HEK293 (cell line): ENCODE measurements around the gene DCC.

Experiments
- CTCF ChIA-PET: fragments of 350-600 bp; formaldehyde crosslinking; extraction: SDS; loops from one replicate; lab custom pipeline; 2021; ENCODE audit warnings: antibody characterized with exemption; lab: Yijun Ruan, JAX
- POLR2A ChIA-PET: fragments of 300-600 bp; formaldehyde crosslinking; extraction: SDS; loops from one replicate; lab custom pipeline; 2020; ENCODE audit warnings: antibody characterized with exemption, inconsistent platforms; lab: Yijun Ruan, JAX
- H3K27ac ChIP-seq: fragments of 200-500 bp; sonication (Bioruptor generic); 2 replicates; pipeline ENCODE4 v1.5.1; 2014; ENCODE audit warnings: low read depth, low read length, control low read depth, inconsistent platforms; ENCODE audit errors: extremely low read depth
- H3K36me3 ChIP-seq, 2 experiments: fragments of 200-500 bp in 1 of 2; sonication (Bioruptor generic) in 1 of 2; 1 replicate in 1 of 2; 2 replicates in 1 of 2; pipeline ENCODE4 v1.5.1; 2014 to 2017; ENCODE audit warnings: inconsistent platforms in 2 of 2, low read length in 2 of 2; ENCODE audit not compliant: control insufficient read depth in 2 of 2, insufficient read depth in 1 of 2
- H3K4me1 ChIP-seq: fragments of 200-500 bp; sonication (Bioruptor generic); 2 replicates; pipeline ENCODE4 v1.5.1; 2014; ENCODE audit warnings: mild to moderate bottlenecking, low read length, inconsistent platforms; ENCODE audit not compliant: control insufficient read depth, insufficient read depth
- H3K4me3 ChIP-seq: 2 replicates; pipeline ENCODE4 v1.5.1; 2011; ENCODE audit warnings: low read depth, mild to moderate bottlenecking, control low read depth, low read length, moderate library complexity
- H3K9me3 ChIP-seq: fragments of 200-500 bp; sonication (Bioruptor generic); 2 replicates; pipeline ENCODE4 v1.5.1; 2014; ENCODE audit warnings: low read depth, low read length, inconsistent platforms; ENCODE audit not compliant: control insufficient read depth, insufficient read depth
- ATF2 ChIP-seq: fragments of 450-650 bp; formaldehyde crosslinking; IDR thresholded peaks from 2 replicates; pipeline ENCODE4 v1.5.1; 2016; ENCODE audit warnings: missing biosample characterization, missing genetic modification characterization, low read depth
- BCL11A ChIP-seq: fragments of 450-650 bp; formaldehyde crosslinking; IDR thresholded peaks from 2 replicates; pipeline ENCODE4 v1.5.1; 2016; ENCODE audit warnings: low read depth, missing biosample characterization, missing genetic modification characterization
- GLI4 ChIP-seq: fragments of 450-650 bp; formaldehyde crosslinking; IDR thresholded peaks from 2 replicates; pipeline ENCODE4 v1.5.1; 2016; ENCODE audit warnings: missing biosample characterization, missing genetic modification characterization
- PRDM6 ChIP-seq: fragments of 450-650 bp; formaldehyde crosslinking; IDR thresholded peaks from 2 replicates; pipeline ENCODE4 v1.5.1; 2017; ENCODE audit warnings: missing biosample characterization, missing genetic modification characterization
- ZNF175 ChIP-seq: fragments of 450-650 bp; formaldehyde crosslinking; IDR thresholded peaks from 2 replicates; pipeline ENCODE4 v1.5.1; 2016; ENCODE audit warnings: missing biosample characterization, missing genetic modification characterization
- ZNF24 ChIP-seq: fragments of 450-650 bp; formaldehyde crosslinking; IDR thresholded peaks from 2 replicates; pipeline ENCODE4 v1.5.1; 2016; ENCODE audit warnings: missing biosample characterization, missing genetic modification characterization
- ZNF292 ChIP-seq: fragments of 450-650 bp; formaldehyde crosslinking; IDR thresholded peaks from 2 replicates; pipeline ENCODE4 v1.5.1; 2016; ENCODE audit warnings: low read depth, missing biosample characterization, missing genetic modification characterization, borderline replicate concordance
- ZNF302 ChIP-seq: fragments of 450-650 bp; formaldehyde crosslinking; IDR thresholded peaks from 2 replicates; pipeline ENCODE4 v1.5.1; 2016; ENCODE audit warnings: missing biosample characterization, missing genetic modification characterization, low read depth
- ZNF366 ChIP-seq: fragments of 450-650 bp; formaldehyde crosslinking; conservative IDR thresholded peaks from 2 replicates; pipeline ENCODE4 v1.5.1; 2016; ENCODE audit warnings: missing biosample characterization, missing genetic modification characterization
- ZNF394 ChIP-seq: fragments of 450-650 bp; formaldehyde crosslinking; IDR thresholded peaks from 2 replicates; pipeline ENCODE4 v1.5.1; 2016; ENCODE audit warnings: missing biosample characterization, missing genetic modification characterization, mild to moderate bottlenecking, moderate library complexity, borderline replicate concordance
- ZNF398 ChIP-seq: fragments of 450-650 bp; formaldehyde crosslinking; IDR thresholded peaks from 2 replicates; pipeline ENCODE4 v1.5.1; 2017; ENCODE audit warnings: missing biosample characterization, missing genetic modification characterization
- ZNF426 ChIP-seq: fragments of 450-650 bp; formaldehyde crosslinking; IDR thresholded peaks from 2 replicates; pipeline ENCODE4 v1.5.1; 2017; ENCODE audit warnings: missing biosample characterization, missing genetic modification characterization, mild to moderate bottlenecking, inconsistent platforms, moderate library complexity
- ZNF488 ChIP-seq: fragments of 450-650 bp; formaldehyde crosslinking; IDR thresholded peaks from 2 replicates; pipeline ENCODE4 v1.5.1; 2016; ENCODE audit warnings: missing biosample characterization, missing genetic modification characterization
- ZNF510 ChIP-seq: fragments of 450-650 bp; formaldehyde crosslinking; IDR thresholded peaks from 2 replicates; pipeline ENCODE4 v1.5.1; 2018; ENCODE audit warnings: mild to moderate bottlenecking, missing genetic modification characterization, missing biosample characterization; ENCODE audit not compliant: insufficient replicate concordance
- ZNF514 ChIP-seq: fragments of 450-650 bp; formaldehyde crosslinking; IDR thresholded peaks from 2 replicates; pipeline ENCODE4 v1.5.1; 2016; ENCODE audit warnings: missing biosample characterization, missing genetic modification characterization
- ZNF529 ChIP-seq: fragments of 450-650 bp; formaldehyde crosslinking; IDR thresholded peaks from 2 replicates; pipeline ENCODE4 v1.5.1; 2017; ENCODE audit warnings: missing genetic modification characterization, missing biosample characterization; ENCODE audit not compliant: insufficient replicate concordance
- ZNF548 ChIP-seq: fragments of 450-650 bp; formaldehyde crosslinking; IDR thresholded peaks from 2 replicates; pipeline ENCODE4 v1.5.1; 2016; ENCODE audit warnings: missing biosample characterization, missing genetic modification characterization
- ZNF610 ChIP-seq: fragments of 450-650 bp; formaldehyde crosslinking; IDR thresholded peaks from 2 replicates; pipeline ENCODE4 v1.5.1; 2016; ENCODE audit warnings: missing biosample characterization, missing genetic modification characterization, borderline replicate concordance
- ZNF626 ChIP-seq: fragments of 450-650 bp; sonication (Bioruptor Pico); formaldehyde crosslinking; IDR thresholded peaks from 2 replicates; pipeline ENCODE4 v1.5.1; 2018; ENCODE audit warnings: missing biosample characterization, missing genetic modification characterization, inconsistent platforms
- ZNF692 ChIP-seq: fragments of 450-650 bp; formaldehyde crosslinking; IDR thresholded peaks from 2 replicates; pipeline ENCODE4 v1.5.1; 2016; ENCODE audit warnings: missing biosample characterization, missing genetic modification characterization
- ZNF701 ChIP-seq: fragments of 450-650 bp; formaldehyde crosslinking; IDR thresholded peaks from 2 replicates; pipeline ENCODE4 v1.5.1; 2016; ENCODE audit warnings: missing biosample characterization, missing genetic modification characterization
- ZNF704 ChIP-seq: fragments of 450-650 bp; formaldehyde crosslinking; IDR thresholded peaks from 2 replicates; pipeline ENCODE4 v1.5.1; 2016; ENCODE audit warnings: missing biosample characterization, missing genetic modification characterization
- ZNF777 ChIP-seq: fragments of 450-650 bp; formaldehyde crosslinking; IDR thresholded peaks from 2 replicates; pipeline ENCODE4 v1.5.1; 2017; ENCODE audit warnings: missing biosample characterization, missing genetic modification characterization, borderline replicate concordance

DCC gene

GRCh38 chr18:52953387-52953786 is 613.4 kb downstream of the DCC start:
- Histone ChIP-seq H3K4me3 (no peak overlapping the region), H3K36me3 (no peaks in the 10 kb centered on the region)
- TF ChIP-seq ZNF398 (tag by site-specific recombination) (no peak), ZNF704 (no peak), PRDM6 (no peak), ZNF777 (tag by site-specific recombination) (no peak), ZNF366 (tag by site-specific recombination) (no peak), ZNF394 (tag by site-specific recombination) (no peak), ZNF488 (tag by site-specific recombination) (no peak), ZNF701 (no peak)
- TF ChIP-seq, all 188 proteins: peak for 0
- Histone ChIP-seq H3K4me1 (no peaks in the 10 kb centered on the region), H3K9me3 (no peaks in the 10 kb centered on the region), H3K27ac (no peak overlapping the region)
- POLR2A ChIA-PET = no interaction called here
- CTCF ChIA-PET = no interaction called here

- CTCF ChIA-PET = no interaction called here
- no peak overlapping the region for H3K4me3 ChIP-seq
These were observed 623.5 kb downstream of the DCC start for GRCh38 chr18:52963481-52963880.

GRCh38 chr18:52970686-52971085 is 630.7 kb downstream of the DCC start:
- H3K27ac ChIP-seq = no peak overlapping the region
- H3K9me3 ChIP-seq = no peaks in the 10 kb centered on the region
- ChIA-PET POLR2A (no interaction called here), CTCF (no interaction called here)
- no peaks in the 10 kb centered on the region for H3K4me1 ChIP-seq
- no peak overlapping the region for H3K4me3 ChIP-seq
- no peaks in the 10 kb centered on the region for H3K36me3 ChIP-seq
- TF ChIP-seq ZNF514 (tag by site-specific recombination) = no peak
- TF ChIP-seq ZNF610 (tag by site-specific recombination) = no peak
- TF ChIP-seq ZNF302 (tag by site-specific recombination) = no peak
- no peak for TF ChIP-seq ZNF510
- no peak for TF ChIP-seq GLI4 (tag by site-specific recombination)
- TF ChIP-seq ZNF529 (tag by site-specific recombination) = no peak
- TF ChIP-seq ZNF692 = no peak
- no peak for TF ChIP-seq ZNF24
- no peak for TF ChIP-seq ZNF175 (tag by site-specific recombination)
- TF ChIP-seq BCL11A = no peak
- TF ChIP-seq ZNF292 = no peak
- TF ChIP-seq ZNF626 = no peak
- no peak for TF ChIP-seq ZNF426
- TF ChIP-seq ATF2 (tag by site-specific recombination) = no peak

More at GRCh38 chr18:52963481-52963880, 623.5 kb downstream of the DCC start:
- no peaks in the 10 kb centered on the region for H3K4me1 ChIP-seq
- POLR2A ChIA-PET = no interaction called here
- H3K27ac ChIP-seq = no peak overlapping the region
- no peaks in the 10 kb centered on the region for H3K36me3 ChIP-seq
- TF ChIP-seq ZNF548 (tag by site-specific recombination) = no peak
- TF ChIP-seq, all 188 proteins: peak for 0
- H3K9me3 ChIP-seq = no peaks in the 10 kb centered on the region
